HG02763 (cell line): Measurements from ENCODE around the gene MYO7A.

Experiments used
- ATAC-seq: cut with Tn5 transposase; IDR thresholded peaks from one replicate; pipeline ENCODE4 v1.9.1; 2021; ENCODE audit warnings: mild to moderate bottlenecking, moderate library complexity; ENCODE audit not compliant: unreplicated experiment

MYO7A gene

GRCh38 chr11:77144857-77145428 is 16.9 kb downstream of the MYO7A start:
- ATAC-seq = no peak

GRCh38 chr11:77146261-77147035 is 18.4 kb downstream of the MYO7A start:
- no peak for ATAC-seq

DNA sequence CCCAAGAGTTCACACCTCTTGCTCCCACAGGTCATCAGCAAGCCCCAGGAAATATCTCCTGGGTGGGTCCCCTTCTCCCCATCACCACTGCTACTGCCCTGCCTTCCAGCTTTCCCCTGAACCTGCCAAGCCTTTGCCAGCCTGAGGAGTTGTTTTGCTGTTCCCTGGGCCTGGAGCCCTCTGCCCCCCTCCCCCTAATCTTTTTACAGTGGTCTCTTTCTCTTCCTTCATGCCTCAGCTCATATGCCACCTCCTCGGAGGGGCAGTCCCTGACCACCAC is 18.9 kb downstream of the MYO7A start:
- no peak for ATAC-seq

DNA sequence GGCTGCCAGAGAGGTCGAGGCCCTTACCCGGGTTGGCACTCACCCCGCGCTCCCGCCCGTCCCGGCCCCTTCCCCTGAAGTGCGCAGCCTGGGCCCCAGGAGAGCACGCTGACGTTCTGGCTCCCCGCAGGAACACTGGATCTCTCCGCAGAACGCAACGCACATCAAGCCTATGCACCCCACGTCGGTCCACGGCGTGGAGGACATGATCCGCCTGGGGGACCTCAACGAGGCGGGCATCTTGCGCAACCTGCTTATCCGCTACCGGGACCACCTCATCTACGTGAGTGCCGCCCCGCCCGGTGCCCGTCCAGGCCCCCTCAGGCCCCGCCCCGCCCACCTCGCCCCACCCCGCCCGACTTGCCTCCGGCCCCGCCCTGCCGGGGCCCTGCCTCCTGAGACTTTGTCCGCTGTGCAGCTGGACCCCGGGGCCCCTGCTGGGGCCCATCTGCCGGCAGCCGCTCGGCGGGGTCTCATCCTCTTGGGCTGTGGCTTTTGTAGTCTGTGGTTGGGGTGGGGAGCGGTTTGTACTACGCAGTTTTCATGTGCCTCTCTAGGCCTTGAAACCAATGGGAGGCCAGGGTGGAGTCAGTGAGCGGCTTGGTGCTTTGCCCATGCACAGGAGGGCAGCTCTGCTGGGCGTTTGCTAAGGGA is 19.7 kb downstream of the MYO7A start:
- no peak for ATAC-seq

GRCh38 chr11:77148963-77149715 is 21.1 kb downstream of the MYO7A start:
- no peak for ATAC-seq

DNA sequence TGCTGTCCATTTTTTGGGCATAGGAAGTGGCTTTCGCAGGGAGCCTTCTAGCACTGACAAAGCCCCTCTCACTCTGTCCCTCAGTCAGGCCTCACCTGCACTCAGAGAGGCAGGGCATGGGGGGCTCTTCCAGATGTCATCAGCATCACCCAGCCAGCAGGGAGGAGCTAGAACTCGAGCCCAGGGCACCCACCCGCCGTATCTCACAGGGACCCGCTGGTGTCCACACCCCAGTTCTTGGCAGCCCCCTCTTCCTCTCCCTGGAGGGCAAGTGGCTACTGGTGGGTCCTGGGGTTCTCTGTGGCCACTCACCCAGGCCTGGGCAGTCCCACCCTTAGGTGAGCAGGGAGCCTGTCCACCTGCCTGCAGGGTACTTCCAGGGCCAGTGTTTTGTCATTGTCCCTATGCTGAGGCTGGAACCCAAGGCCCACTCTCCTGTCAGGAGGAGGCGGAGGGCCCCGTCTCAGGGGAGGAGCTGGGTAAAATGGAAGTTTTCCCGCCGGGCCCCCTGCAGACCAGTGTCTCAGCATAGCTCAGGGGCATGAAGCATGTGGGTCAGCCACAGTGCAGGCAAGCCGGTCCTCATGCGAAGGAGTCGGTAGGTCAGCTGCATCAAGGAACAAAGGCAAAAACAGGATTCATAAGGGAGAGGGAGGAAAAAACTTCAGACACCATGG is 21.8 kb downstream of the MYO7A start:
- ATAC-seq = no peak

DNA sequence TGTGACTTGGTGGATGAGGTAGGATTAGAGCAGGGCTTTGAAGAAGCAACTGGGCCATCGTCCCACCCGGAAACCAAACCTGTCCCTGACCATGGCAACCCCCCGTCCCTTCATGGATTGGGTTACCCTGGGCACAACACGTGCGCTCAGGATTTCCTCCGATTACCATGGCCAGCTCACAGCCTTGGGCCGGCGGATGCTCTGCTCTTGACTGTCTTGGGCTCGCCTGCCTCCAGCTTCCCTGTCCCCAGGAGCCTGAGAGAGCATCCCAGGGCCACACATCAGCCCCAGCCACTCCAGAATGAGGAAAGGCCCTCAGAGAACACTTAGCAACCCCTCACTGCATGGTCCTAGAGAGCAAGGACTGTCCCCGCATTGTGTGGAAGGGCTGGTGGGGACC is 22.8 kb downstream of the MYO7A start:
- ATAC-seq = no peak

- ATAC-seq = no peak
These were observed 23.9 kb downstream of the MYO7A start for GRCh38 chr11:77151804-77152509.

DNA sequence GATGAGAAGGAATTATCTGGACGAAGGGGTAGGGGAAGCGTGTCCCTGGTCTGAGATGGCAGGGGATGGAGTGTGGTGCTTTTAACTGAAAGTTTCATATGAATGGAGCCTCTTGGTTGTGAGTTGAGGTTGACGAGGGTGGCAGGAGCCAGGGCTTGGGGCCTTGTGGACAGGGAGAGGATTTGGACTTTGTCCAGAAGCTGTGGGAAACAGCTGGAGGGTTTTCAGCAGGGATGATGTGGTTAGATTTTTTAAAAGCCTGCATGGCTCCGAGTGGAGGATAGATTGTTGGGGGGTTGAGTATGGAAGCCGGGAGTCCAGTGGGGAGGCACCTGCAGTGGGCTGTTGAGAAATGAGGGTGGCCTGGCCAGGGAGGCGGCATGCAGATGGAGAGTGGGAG is 24.8 kb downstream of the MYO7A start:
- no peak for ATAC-seq

- no peak for ATAC-seq
These were observed 25.5 kb downstream of the MYO7A start for GRCh38 chr11:77153276-77154185.

DNA sequence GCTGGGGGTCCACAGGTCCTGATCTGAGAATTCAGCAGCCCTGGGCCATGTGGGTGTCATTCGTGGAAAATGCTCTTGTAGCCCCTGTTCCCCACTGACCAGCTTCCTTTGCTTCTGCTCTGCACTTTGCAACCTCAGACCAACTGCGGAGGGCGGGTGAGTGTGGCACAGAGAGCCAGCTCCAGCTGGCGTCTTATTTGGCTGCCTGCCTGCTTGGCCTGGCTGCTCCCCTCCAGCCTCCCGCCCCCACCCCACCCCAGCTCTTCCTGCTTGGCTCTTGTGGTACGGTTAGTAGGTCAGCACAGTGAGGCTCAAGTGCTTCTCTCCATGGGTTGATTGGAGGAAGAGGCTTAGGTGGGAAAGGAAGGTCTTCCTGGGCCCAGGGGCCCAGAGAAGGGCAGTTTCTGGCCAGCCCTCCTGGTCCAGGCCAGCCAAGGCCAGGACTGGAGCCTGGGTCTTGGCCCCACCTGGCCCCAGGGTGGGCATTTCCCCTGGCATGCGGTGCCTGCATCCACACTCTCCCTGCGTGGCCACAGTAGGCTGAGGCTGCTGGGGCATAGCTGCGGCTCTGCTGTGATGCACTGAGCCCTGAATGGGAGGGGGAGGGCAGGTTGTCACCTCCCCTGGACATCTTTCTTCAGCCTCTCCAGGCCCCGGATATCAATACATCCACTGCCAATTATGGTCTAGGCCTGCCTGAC is 26.5 kb downstream of the MYO7A start:
- ATAC-seq = no peak

DNA sequence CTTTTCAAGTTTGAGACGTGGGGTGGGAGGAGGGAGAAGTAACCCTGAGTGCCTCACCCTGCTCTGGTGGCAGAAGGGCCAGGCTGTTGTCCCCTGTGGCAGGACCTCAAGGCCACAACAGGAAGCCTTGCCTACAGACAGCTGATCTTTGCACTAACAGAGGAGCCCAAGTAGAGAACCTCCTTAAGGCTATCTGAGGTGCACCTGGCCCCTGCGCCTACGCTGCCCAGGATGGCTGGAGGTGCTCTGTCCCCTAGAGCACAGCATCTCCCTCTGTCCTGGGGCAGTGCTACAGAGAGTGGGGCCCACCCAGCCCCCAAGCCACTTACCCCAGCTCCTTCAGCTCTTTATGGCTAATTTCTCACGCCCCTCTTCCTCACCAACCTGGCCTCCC is 27.0 kb downstream of the MYO7A start:
- ATAC-seq = no peak

DNA sequence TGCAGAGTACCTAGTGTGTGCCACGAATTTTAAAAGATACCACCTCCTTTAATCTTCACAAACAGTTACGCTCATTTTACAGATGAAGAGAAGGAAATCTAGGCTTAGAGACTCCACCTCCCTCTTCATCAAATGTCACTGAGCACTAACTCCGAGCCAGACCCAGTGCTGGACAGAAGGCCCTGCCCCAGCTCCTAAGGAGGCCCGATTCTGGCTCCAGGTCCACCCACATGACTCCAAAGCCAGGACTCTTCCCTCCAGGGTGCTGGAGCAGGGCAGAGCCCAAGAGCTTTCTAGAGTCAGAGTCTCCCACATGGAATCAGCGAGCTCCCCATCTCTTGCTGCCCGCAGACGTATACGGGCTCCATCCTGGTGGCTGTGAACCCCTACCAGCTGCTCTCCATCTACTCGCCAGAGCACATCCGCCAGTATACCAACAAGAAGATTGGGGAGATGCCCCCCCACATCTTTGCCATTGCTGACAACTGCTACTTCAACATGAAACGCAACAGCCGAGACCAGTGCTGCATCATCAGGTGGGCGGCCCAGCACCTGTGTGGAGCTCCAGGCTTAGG is 27.6 kb downstream of the MYO7A start:
- no peak for ATAC-seq

DNA sequence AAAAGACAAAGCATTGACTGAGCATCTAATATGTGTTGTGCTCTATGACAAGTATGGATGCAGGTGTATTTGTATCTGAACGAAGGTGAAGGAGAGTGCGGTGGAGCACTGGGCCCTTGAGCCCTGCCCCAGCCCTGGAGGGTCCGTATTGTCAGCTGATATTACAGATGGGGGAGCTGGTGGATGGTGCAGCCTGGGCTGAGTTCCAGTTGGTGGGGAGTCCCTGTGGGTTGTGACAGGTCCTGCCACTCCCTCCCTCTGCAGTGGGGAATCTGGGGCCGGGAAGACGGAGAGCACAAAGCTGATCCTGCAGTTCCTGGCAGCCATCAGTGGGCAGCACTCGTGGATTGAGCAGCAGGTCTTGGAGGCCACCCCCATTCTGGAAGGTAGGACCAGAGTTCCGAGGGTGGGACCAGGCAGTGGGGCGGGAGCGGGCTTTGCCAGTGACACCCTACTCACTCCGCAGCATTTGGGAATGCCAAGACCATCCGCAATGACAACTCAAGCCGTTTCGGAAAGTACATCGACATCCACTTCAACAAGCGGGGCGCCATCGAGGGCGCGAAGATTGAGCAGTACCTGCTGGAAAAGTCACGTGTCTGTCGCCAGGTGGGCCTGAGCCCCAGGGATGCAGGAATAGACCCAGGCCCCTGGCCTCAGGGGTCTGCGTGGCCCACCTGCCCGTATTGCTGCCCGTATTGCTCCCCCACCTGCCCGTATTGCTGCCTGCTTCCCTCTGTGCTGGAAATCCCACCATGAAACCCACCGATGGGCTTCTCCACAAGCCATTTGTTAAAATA is 28.6 kb downstream of the MYO7A start:
- no peak for ATAC-seq

GRCh38 chr11:77158041-77158695 is 30.1 kb downstream of the MYO7A start:
- ATAC-seq = no peak

- no peak for ATAC-seq
These were observed 31.3 kb downstream of the MYO7A start for GRCh38 chr11:77159219-77159936.
